Measurements from ENCODE around the gene DENND4A.

DENND4A gene

GRCh38 chr15:65660927-65661326 is 131.2 kb downstream of the DENND4A start:
- DNase-seq = no peak

- DNase-seq = no peak
Observed at GRCh38 chr15:65659502-65660052, 132.5 kb downstream of the DENND4A start.

- DNase-seq = no peak
Observed at GRCh38 chr15:65655457-65655856, 136.6 kb downstream of the DENND4A start.

GRCh38 chr15:65655026-65655425 is 137.1 kb downstream of the DENND4A start:
- DNase-seq = no peak

GRCh38 chr15:65653801-65654521 is 138.1 kb downstream of the DENND4A start:
- DNase-seq = no peak

- no peak for DNase-seq
Observed at GRCh38 chr15:65653341-65653740, 138.8 kb downstream of the DENND4A start.

- no peak for DNase-seq
Observed at GRCh38 chr15:65651831-65652749, 140.0 kb downstream of the DENND4A start.

GRCh38 chr15:65651042-65651322 is 141.1 kb downstream of the DENND4A start:
- no peak for DNase-seq

GRCh38 chr15:65650312-65651041 is 141.6 kb downstream of the DENND4A start:
- no peak for DNase-seq

- no peak for DNase-seq
Observed at GRCh38 chr15:65646486-65646885, 145.6 kb downstream of the DENND4A start.

- no peak for DNase-seq
Observed at GRCh38 chr15:65645392-65645791, 146.7 kb downstream of the DENND4A start.

- no peak for DNase-seq
Observed at GRCh38 chr15:65644282-65644681, 147.8 kb downstream of the DENND4A start.

GRCh38 chr15:65642594-65642993 is 149.5 kb downstream of the DENND4A start:
- DNase-seq = no peak

GRCh38 chr15:65641768-65642475 is 150.2 kb downstream of the DENND4A start:
- DNase-seq = no peak

- no peak for DNase-seq
Observed at GRCh38 chr15:65639509-65639908, 152.6 kb downstream of the DENND4A start.

GRCh38 chr15:65638681-65639089 is 153.4 kb downstream of the DENND4A start:
- peak; percentile 44 for DNase-seq

- DNase-seq = no peak
Observed at GRCh38 chr15:65638109-65638508, 154.0 kb downstream of the DENND4A start.

- DNase-seq = no peak
Observed at GRCh38 chr15:65634356-65634755, 157.7 kb downstream of the DENND4A start.

- no peak for DNase-seq
Observed at GRCh38 chr15:65633752-65634151, 158.3 kb downstream of the DENND4A start.

- no peak for DNase-seq
Observed at GRCh38 chr15:65632780-65633375, 159.2 kb downstream of the DENND4A start.

GRCh38 chr15:65631503-65631902 is 160.6 kb downstream of the DENND4A start:
- no peak for DNase-seq

- DNase-seq = no peak
Observed at GRCh38 chr15:65630760-65631159, 161.3 kb downstream of the DENND4A start.

Data from femur (tissue), 1 donor.